IPS-15b (cell line): ENCODE measurements around the gene RAB11FIP3.
"Not testable (repeated sequence)": the region's sequence is repeated elsewhere in the genome, so short reads cannot be mapped to it uniquely, and the experiment has no call there.

ENCODE experiments used
- H3K27me3 ChIP-seq: one replicate; pipeline ENCODE4 v1.6.1; 2013; ENCODE audit warnings: low read length; ENCODE audit not compliant: control insufficient read depth, insufficient read depth
- H3K36me3 ChIP-seq: one replicate; pipeline ENCODE4 v1.6.1; 2013; ENCODE audit warnings: low read length; ENCODE audit not compliant: control insufficient read depth, insufficient read depth
- H3K4me1 ChIP-seq: one replicate; pipeline ENCODE4 v1.6.1; 2013; ENCODE audit warnings: mild to moderate bottlenecking, low read length; ENCODE audit not compliant: control insufficient read depth, insufficient read depth
- H3K4me3 ChIP-seq: one replicate; pipeline ENCODE4 v1.5.1; 2013; ENCODE audit warnings: low read depth, low read length
- H3K9ac ChIP-seq: one replicate; pipeline ENCODE4 v1.6.1; 2013; ENCODE audit warnings: low read depth, mild to moderate bottlenecking, low read length
- H3K9me3 ChIP-seq: one replicate; pipeline ENCODE4 v1.6.1; 2013; ENCODE audit warnings: mild to moderate bottlenecking, low read length; ENCODE audit not compliant: control insufficient read depth, insufficient read depth

RAB11FIP3 gene

DNA sequence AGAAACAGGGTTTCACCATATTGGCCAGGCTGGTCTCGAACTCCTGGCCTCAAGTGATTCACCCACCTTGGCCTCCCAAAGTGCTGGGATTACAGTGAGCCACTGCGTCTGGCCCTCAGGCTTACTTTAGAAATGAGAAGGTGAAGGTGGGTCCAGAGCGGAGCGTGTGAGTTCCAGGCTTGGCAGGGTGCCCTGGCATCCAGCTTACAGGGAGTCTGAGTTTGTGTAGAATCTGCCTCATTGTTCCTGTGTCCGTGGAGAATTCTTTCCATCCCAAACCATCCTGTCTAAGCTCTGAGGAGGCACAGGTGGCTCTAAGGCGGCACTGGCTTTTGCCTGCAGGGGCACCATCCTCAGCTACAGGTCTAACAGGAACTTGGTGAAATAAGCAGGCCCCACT is 50.6 kb downstream of the RAB11FIP3 start:
- no peaks in the 10 kb centered on the region for H3K9me3 ChIP-seq
- peaks cover 9% of the 10 kb centered on the region for H3K4me1 ChIP-seq
- no peak overlapping the region for H3K9ac ChIP-seq

DNA sequence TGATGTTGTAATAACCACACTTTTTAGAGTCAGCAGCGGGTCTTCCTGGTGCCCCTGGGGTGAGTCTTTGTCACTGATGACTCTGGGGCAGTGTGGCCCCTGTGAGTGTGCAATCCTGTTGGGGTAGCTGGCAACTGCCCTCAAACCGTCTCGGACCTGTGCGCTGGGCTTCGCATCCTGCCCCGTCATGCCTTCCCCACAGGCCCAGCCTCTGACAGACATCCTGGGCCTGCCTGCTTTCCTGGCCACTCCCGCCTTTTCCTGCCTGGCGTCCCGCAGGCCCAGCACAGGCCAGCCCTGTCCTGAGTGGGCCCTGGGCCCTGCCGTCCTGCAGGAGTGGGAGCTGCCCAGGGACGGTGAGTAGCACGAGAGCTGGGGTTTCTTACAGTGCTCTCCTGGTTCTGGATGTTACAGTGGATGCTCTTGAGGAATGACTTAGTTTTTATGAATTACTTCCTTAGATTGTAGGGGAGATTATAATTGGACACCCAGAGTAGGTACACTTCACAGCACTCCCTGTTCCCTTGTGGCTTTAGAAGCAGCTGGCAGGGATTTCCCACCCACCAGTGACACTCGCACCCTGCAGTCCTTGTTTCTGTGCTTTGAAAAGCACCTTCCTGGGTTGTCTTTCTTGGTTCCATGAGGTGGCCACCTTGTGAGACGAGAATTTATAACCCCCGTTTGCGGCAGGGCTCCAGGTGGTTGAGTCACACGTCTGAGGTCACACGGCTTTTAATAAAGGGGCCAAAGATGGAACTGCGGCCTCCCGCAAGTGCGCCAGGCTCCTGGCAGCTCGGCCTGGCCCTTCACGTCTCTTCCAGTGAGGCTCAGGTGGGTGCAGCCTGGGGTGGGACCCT is 52.1 kb downstream of the RAB11FIP3 start:
- Histone ChIP-seq H3K4me3 (no peak overlapping the region), H3K27me3 (no peaks in the 10 kb centered on the region), H3K36me3 (peaks cover 3% of the 10 kb centered on the region), H3K4me1 (no peaks in the 10 kb centered on the region), H3K9ac (no peak overlapping the region), H3K9me3 (no peaks in the 10 kb centered on the region)

More for the DNA sequence above, 50.6 kb downstream of the RAB11FIP3 start:
- Histone ChIP-seq H3K36me3 (no peaks in the 10 kb centered on the region), H3K4me3 (no peak overlapping the region), H3K27me3 (no peaks in the 10 kb centered on the region)

DNA sequence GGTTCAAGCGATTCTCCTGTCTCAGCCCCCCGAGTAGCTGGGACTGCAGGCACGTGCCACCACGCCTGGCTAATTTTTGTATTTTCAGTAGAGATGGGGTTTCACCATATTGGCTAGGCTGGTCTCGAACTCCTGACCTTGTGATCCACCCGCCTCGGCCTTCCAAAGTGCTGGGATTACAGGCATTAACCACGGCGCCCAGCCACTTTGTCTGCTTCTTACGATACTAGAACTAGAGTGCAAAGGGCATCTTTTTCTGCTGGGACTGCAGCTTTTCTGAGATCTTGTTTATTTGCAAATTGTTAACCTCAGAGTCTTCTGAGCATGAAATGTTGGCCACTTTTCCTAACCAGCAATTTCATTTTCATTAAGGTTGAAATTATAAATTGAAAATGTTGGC is 52.8 kb downstream of the RAB11FIP3 start:
- not testable (repeated sequence) for H3K36me3 ChIP-seq, H3K9ac ChIP-seq, H3K4me1 ChIP-seq

DNA sequence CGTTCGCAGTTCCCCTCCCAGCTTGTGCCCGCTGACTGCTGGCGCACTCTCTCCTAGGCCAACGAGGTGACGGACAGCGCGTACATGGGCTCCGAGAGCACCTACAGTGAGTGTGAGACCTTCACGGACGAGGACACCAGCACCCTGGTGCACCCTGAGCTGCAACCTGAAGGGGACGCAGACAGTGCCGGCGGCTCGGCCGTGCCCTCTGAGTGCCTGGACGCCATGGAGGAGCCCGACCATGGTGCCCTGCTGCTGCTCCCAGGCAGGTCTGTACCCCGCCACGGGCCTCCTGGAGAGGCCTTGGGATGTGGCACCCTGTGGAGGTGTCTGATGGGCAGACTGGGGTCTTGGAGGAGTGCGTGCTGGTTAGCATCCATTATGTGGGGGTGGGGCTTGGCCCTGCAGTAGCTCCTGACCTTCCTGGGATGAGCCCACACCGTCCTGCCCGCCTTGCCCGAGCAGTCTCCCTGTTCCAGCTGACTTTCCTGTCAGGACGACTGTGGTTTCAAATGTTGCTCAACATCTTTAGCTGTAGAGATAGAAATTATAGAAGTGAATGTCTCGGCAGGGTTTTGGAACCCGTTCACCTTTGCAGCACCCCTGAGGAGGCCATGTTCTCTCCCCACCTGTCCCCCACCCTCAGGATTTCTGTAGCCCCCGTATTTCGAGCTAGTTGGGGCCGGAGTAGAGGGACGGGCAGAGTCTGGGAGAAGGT is 57.2 kb downstream of the RAB11FIP3 start:
- no peak overlapping the region for H3K4me3 ChIP-seq
- H3K36me3 ChIP-seq: peaks cover 4% of the 10 kb centered on the region

More for the DNA sequence above, 52.8 kb downstream of the RAB11FIP3 start:
- not testable (repeated sequence) for H3K27me3 ChIP-seq, H3K9me3 ChIP-seq, H3K4me3 ChIP-seq

DNA sequence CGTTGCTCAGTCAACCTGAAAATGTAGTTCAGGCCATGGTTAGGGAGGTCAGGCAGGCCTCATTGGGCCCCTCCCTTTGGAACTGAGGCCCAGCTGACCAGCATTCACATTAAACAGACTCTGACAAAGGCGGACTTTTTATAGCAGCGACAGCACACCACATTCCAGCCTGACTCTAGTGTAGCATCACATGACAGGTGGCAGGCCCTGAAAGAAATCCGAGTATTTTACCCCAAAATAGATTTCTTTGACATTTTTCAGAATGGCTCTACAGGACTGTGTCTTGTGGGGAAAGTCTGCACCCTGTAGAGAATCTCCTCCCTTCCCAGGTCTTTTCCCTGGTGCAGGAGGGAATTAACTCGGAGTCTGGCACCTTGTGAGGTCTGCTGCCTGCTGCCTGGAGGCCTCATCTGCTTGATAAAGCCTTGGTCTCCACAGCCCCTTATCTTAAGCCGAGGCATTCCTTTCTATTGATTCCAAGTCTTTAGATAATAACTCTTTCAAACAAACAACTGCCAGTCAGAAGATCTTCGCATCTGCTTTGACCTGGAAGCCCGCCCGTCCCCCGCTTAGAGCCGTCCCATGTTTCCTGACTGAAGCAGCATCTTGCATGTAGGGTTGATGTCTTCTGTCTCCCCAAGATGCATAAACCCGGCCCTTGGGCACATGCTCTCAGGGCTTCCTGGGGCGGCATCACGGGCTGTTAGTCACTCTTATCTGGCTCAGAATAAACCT is 58.1 kb downstream of the RAB11FIP3 start:
- Histone ChIP-seq H3K36me3 (peaks cover 4% of the 10 kb centered on the region), H3K9me3 (no peaks in the 10 kb centered on the region), H3K4me3 (no peak overlapping the region), H3K9ac (peak overlapping the region; percentile 26), H3K27me3 (no peaks in the 10 kb centered on the region), H3K4me1 (peaks cover 7% of the 10 kb centered on the region)

More for the DNA sequence above, 57.2 kb downstream of the RAB11FIP3 start:
- Histone ChIP-seq H3K9me3 (no peaks in the 10 kb centered on the region), H3K27me3 (no peaks in the 10 kb centered on the region), H3K9ac (peak overlapping the region; percentile 26), H3K4me1 (peaks cover 7% of the 10 kb centered on the region)

DNA sequence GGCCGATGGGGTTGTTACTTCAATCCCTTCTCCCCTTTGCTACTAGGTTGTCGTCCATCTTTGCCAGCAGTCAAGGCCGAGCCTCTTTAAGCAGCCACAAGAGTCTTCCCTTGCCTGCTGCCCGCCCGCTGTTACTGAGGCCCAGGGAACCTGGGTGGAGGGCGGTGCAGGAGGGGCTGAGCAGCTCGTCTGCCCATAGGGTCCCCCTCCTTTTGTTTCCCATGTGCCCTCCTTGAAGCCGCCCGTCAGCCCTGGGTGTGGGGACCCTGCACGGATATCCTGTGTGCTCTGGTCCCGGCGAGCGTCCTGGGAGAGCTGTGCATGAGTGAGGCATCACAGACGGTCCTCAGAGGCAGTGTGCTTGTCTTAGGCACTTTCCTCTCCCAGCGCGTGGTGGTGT is 64.2 kb downstream of the RAB11FIP3 start:
- Histone ChIP-seq H3K9ac (no peak overlapping the region), H3K4me3 (no peak overlapping the region), H3K9me3 (no peaks in the 10 kb centered on the region), H3K27me3 (no peaks in the 10 kb centered on the region), H3K36me3 (peaks cover 7% of the 10 kb centered on the region), H3K4me1 (peaks cover 3% of the 10 kb centered on the region)

DNA sequence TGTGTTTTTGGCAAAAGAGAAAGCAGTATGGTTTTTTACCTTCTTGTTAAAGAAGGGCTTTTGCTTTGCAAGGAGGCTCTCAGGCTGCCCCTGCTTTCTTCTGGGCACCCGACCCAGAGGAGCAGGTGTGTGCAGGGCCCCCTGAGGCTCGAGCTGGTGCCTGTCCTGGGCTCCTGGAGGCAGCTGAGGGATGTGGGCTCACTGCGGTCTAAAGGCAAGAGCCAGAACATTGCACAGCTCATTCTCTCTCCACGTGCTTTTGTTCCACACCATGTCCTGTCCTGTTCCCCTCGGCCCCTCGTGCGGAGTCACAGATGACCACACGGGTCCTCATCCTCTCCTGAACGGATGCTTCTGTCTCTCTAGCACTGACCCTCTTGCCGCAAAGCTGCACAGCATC is 65.3 kb downstream of the RAB11FIP3 start:
- Histone ChIP-seq H3K4me1 (peaks cover 3% of the 10 kb centered on the region), H3K36me3 (peaks cover 7% of the 10 kb centered on the region), H3K9me3 (no peaks in the 10 kb centered on the region), H3K9ac (no peak overlapping the region), H3K27me3 (no peaks in the 10 kb centered on the region), H3K4me3 (no peak overlapping the region)

DNA sequence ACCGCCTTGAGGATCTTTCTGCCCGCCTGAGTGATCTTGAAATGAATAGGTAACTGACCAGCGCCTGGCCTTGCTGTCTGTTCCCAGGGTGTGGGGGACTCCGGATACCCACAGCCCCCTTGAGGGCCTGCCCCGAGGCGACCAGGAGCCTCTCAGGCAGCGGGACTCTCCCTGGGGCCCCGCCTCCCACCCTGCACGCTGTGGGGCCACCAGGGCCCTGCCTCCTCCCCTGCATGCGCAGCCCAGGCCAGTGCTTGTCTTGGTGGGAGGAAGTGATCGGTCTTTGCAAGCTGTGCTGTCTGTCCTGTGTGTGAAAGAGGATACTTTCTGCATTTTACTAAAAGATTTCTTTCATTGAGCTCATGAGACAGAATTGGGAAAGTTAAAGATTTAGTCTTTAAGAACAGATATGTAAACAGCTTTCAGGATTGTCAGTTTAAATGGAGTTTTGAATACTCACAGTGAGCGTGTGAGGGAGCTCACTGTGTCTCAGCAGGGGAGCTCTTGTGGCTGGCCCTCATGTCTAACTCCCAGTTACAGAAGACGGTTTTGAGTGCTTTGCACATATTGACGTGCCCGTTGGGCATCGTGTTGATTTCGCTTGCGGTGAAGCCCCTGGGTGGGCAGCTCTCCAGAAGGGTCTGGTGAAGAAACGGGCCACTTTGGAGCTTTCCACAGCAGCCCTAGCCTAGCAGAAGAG is 65.9 kb downstream of the RAB11FIP3 start:
- Histone ChIP-seq H3K36me3 (peaks cover 7% of the 10 kb centered on the region), H3K27me3 (no peaks in the 10 kb centered on the region), H3K4me1 (peaks cover 3% of the 10 kb centered on the region), H3K9ac (no peak overlapping the region), H3K4me3 (no peak overlapping the region), H3K9me3 (no peaks in the 10 kb centered on the region)

DNA sequence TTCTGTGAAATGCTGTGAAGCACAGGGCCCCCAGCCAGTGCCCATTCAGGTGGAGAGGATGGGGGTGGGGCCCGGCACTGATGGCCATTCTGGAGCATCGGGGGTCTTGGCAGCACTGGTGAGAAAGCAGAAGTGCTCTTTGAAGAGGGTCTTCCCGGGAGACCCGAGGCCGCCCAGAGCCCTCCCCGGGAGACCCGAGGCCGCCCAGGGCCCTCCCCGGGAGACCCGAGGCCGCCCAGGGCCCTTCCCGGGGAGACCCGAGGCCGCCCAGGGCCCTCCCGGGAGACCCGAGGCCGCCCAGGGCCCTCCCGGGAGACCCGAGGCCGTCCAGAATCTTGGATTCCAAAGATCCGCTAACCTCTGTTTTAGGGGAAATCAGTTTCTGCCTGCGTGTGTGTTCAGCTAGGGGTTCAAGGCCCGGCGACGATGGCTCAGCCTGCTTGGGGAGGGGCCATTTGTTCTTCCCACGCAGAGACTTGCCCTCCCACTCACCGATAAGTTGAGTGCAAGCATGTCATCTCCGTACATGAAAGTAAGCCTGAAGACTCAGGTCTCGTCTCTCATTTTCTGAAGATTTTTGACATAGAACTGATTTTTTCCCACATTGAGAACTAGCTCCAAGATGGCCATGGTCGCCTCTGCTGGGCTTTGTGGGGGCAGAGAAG is 66.9 kb downstream of the RAB11FIP3 start:
- peaks cover 7% of the 10 kb centered on the region for H3K36me3 ChIP-seq
- no peaks in the 10 kb centered on the region for H3K9me3 ChIP-seq
- H3K27me3 ChIP-seq: no peaks in the 10 kb centered on the region
- no peak overlapping the region for H3K4me3 ChIP-seq
- H3K9ac ChIP-seq: no peak overlapping the region
- peaks cover 3% of the 10 kb centered on the region for H3K4me1 ChIP-seq

DNA sequence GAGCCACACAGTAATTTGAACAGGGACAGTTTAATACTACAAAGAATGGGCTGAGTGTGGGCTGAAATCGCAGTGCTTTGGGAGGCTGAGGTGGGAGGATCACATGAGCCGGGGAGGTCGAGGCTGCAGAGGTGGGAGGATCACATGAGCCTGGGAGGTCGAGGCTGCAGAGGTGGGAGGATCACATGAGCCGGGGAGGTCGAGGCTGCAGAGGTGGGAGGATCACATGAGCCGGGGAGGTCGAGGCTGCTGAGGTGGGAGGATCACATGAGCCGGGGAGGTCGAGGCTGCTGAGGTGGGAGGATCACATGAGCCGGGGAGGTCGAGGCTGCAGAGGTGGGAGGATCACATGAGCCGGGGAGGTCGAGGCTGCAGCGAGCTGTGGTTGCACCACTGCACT is 69.2 kb downstream of the RAB11FIP3 start:
- H3K36me3 ChIP-seq, H3K4me1 ChIP-seq, H3K4me3 ChIP-seq, H3K27me3 ChIP-seq, H3K9me3 ChIP-seq, H3K9ac ChIP-seq: not testable (repeated sequence)
